Psoas muscle (tissue), 8 donors: ENCODE data around the gene CELSR3. TPM values are rescaled to one million over a fixed set of nuclear protein-coding genes. Genes with fewer than 3 reads are reported as not detected.

Experiments
- ATAC-seq, 4 donors: fragments of 200-7000 bp; cut with Tn5 transposase; one replicate each; pipeline ENCODE4 v1.9.1; 2020; ENCODE audit warnings: moderate library complexity in 3 of 4, mild to moderate bottlenecking in 2 of 4
- DNase-seq, 2 donors: peaks; one replicate each; pipeline ENCODE4 v3.0.0-alpha.2; 2020
- H3K27ac ChIP-seq: fragments of 200-600 bp; one replicate; pipeline ENCODE4 v1.8.0; 2022
- H3K27me3 ChIP-seq, 3 donors: fragments of 200-600 bp in 1 of 3; one replicate each; pipeline versions ENCODE4 v1.6.1 to v1.8.0; 2013 to 2022; ENCODE audit warnings: low read length in 2 of 3, mild to moderate bottlenecking in 2 of 3, moderate library complexity in 1 of 3; ENCODE audit not compliant: insufficient read depth in 3 of 3
- H3K36me3 ChIP-seq, 2 donors: fragments of 200-600 bp in 1 of 2; one replicate each; pipeline versions ENCODE4 v1.6.1 to v1.8.0; 2013 to 2022; ENCODE audit warnings: low read depth in 1 of 2, mild to moderate bottlenecking in 1 of 2, moderate library complexity in 1 of 2; ENCODE audit not compliant: insufficient read depth in 1 of 2
- H3K4me1 ChIP-seq: fragments of 200-600 bp; one replicate; pipeline ENCODE4 v1.8.0; 2022
- H3K4me3 ChIP-seq: fragments of 200-600 bp; one replicate; pipeline ENCODE4 v1.8.0; 2022; ENCODE audit warnings: mild to moderate bottlenecking
- H3K9me3 ChIP-seq: fragments of 200-600 bp; one replicate; pipeline ENCODE4 v1.8.0; 2022
- CTCF ChIP-seq: fragments of 200-600 bp; IDR thresholded peaks from one replicate; pipeline ENCODE4 v1.8.0; 2022; ENCODE audit warnings: antibody characterized with exemption
- WGBS, 3 donors: extraction: QIAGEN DNeasy Blood & Tissue Kit; methylation state at CpG; one replicate each; pipeline versions ENCODE4 v1.1.6 to v1.1.7; 2013; 5-methylcytosine and 5-hydroxymethylcytosine counted together
- intact Hi-C, 2 donors: fragments of 100-400 bp; cut with DNase I; formaldehyde crosslinking; loops; one replicate each; pipeline versions ENCODE4 v1.11.0 to v1.14.2; 2022
- polyA plus RNA-seq, 3 donors: library from polyadenylated mRNA; stranded (reverse); fragments of 200-250 nt; gene quantifications; one replicate each; pipeline ENCODE4 v1.2.3, GENCODE V29; 2013
- total RNA-seq, 4 donors: library from RNA; stranded (reverse); fragmentation: NEBNext Ultra II Directional in 2 of 4; extraction: Animal tissue kit (Norgen Biotek cat#: 25700) in 2 of 4; gene quantifications; one replicate each; pipeline versions ENCODE4 v1.2.1 to v1.2.4, GENCODE V29; 2021 to 2023
- donor health status: healthy with polysubstance abuse.
- donor health status: DM: no; HTN: no; CAD: no; lungs with moderate emphysema.
- donor health status: Bipolar disorder and iron deficiency.
- donor health status: healthy.
- donor health status: DM: yes; HTN: yes; CAD: no.
- donor health status: DM: no; HTN: no; CAD: no.
- donor health status: DM: no; HTN: no; CAD: no.
- donor health status: DM: yes; HTN: yes; CAD: no.

Gene CELSR3
- total and polyA plus RNA-seq, 7 donors: 0.04 to 0.21 (median 0.14) TPM

DNA sequence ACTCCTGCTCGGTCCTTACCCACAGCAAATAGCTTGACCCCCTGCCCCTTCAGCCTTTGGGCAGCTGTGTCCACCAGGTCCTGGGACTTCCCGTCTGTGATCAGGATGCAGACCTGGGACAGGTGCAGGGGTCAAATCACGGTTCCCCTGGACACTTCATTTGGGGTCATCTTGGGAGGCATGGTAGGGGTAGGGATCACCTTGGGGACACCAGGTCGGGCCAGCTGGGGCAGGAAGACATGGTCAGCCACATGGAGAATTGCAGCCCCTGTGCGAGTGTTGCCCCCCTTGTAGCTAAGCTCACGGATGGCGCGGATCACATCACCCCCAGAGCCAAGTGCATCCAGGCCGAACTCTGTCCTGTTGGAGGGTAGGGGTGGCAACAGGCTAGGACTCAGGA, 69.3 kb downstream of the CELSR3 start:
- H3K36me3 ChIP-seq: peaks cover 0 to 3% of the 10 kb centered on the region in 2 donors
- DNase-seq (no peak), ATAC-seq (no peak)
- TF ChIP-seq CTCF: no peak
- H3K9me3 ChIP-seq: no peaks in the 10 kb centered on the region
- WGBS, 3 donors: 92 to 96% (median 93%) methylated on average over 9 of the region's 9 CpGs
- H3K4me1 ChIP-seq: peaks cover 39% of the 10 kb centered on the region
- H3K27ac ChIP-seq: no peak overlapping the region
- H3K4me3 ChIP-seq: no peak overlapping the region
- no peaks in the 10 kb centered on the region for H3K27me3 ChIP-seq
- intact Hi-C loops: loop anchor here in 1 of 2 donors (2.0 kb wide), 1 partner anchor 27 kb away; no protein-coding TSS in a partner anchor

GRCh38 chr3:48592519-48593087, 70.1 kb downstream of the CELSR3 start:
- intact Hi-C loops: loop anchor here in 1 of 2 donors (2.0 kb wide), 1 partner anchor 26 kb away; no protein-coding TSS in a partner anchor
- no peaks in the 10 kb centered on the region for H3K27me3 ChIP-seq
- no peak overlapping the region for H3K27ac ChIP-seq
- no peak for TF ChIP-seq CTCF
- peaks cover 0 to 5% of the 10 kb centered on the region in 2 donors for H3K36me3 ChIP-seq
- ATAC-seq (peak in 1 of 4 donors; percentile 31), DNase-seq (no peak)
- no peak overlapping the region for H3K4me3 ChIP-seq
- H3K9me3 ChIP-seq: no peaks in the 10 kb centered on the region
- H3K4me1 ChIP-seq: peaks cover 33% of the 10 kb centered on the region
- WGBS, 3 donors: 85 to 90% (median 86%) methylated on average over 20 to 21 of the region's 21 CpGs

GRCh38 chr3:48591886-48592518, 70.7 kb downstream of the CELSR3 start:
- no peak for DNase-seq
- TF ChIP-seq CTCF: no peak
- Histone ChIP-seq H3K4me1 (peaks cover 27% of the 10 kb centered on the region), H3K4me3 (no peak overlapping the region), H3K27me3 (no peaks in the 10 kb centered on the region), H3K27ac (no peak overlapping the region), H3K36me3 (peaks cover 0 to 11% of the 10 kb centered on the region in 2 donors), H3K9me3 (no peaks in the 10 kb centered on the region)
- ATAC-seq: no peak
- WGBS, 3 donors: 92 to 93% (median 92%) methylated on average over 22 of the region's 22 CpGs
- intact Hi-C loops: loop anchor here in 1 of 2 donors (2.0 kb wide), 1 partner anchor 25 kb away; no protein-coding TSS in a partner anchor

DNA sequence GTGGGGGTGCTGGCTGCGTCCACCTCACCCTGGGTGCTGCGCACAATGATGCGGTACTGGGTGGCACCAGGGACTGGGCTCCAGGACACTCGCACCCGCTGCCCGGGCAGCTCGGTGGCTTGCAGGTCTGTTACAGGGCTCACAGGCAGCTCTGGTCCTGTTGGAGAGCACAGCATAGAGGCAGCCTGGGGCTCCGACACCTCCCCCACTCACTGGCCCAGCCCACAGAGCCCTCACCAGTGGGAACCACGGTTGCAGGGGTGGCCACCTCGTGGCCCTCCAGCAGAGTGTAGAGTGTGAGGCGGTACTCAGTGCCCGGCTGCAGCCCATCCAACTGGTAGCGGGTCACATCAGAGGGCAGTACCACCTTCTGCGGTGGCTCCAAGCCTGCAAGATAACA, 71.2 kb downstream of the CELSR3 start:
- no peak for DNase-seq
- Histone ChIP-seq H3K27me3 (no peaks in the 10 kb centered on the region), H3K4me3 (no peak overlapping the region), H3K27ac (no peak overlapping the region), H3K36me3 (peaks cover 0 to 14% of the 10 kb centered on the region in 2 donors), H3K9me3 (no peaks in the 10 kb centered on the region), H3K4me1 (peaks cover 23% of the 10 kb centered on the region)
- ATAC-seq: no peak
- intact Hi-C loops: no loop called here
- no peak for TF ChIP-seq CTCF
- 92 to 93% (median 92%) methylated on average over 13 to 14 of the region's 14 CpGs for WGBS, 3 donors
